GM15510 (cell line): ENCODE results near the gene FRMD3.

Experiments
- POLR2A ChIP-seq: IDR thresholded peaks from 3 replicates; pipeline ENCODE4 v1.6.1; 2011; ENCODE audit warnings: borderline replicate concordance; ENCODE audit not compliant: insufficient read length; ENCODE audit errors: extremely low read depth

Gene FRMD3

GRCh38 chr9:83471241-83471640, 67.0 kb downstream of the FRMD3 start:
- no peak for TF ChIP-seq POLR2A

DNA sequence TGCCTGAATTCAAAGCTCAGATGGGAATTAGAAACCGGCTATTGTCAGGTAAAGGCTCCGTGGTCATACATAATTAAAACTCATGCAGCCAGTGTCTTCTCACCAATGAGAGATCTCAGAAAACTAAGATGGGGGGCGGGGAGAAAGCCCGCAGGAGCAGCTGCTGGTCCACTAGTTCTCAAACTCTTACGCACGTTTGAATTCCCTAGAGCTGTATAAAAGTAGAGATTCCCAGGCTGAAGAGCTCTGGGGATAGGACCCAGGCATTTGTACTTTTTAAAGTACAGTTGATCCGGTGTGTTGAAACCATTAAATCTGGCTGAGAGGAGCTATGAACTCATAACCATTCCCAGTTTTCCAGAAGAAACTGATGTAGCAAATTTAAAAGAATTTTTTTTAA, 68.5 kb downstream of the FRMD3 start:
- no peak for TF ChIP-seq POLR2A

- TF ChIP-seq POLR2A, result no peak
Measured at GRCh38 chr9:83468821-83469220, 69.4 kb downstream of the FRMD3 start.

DNA sequence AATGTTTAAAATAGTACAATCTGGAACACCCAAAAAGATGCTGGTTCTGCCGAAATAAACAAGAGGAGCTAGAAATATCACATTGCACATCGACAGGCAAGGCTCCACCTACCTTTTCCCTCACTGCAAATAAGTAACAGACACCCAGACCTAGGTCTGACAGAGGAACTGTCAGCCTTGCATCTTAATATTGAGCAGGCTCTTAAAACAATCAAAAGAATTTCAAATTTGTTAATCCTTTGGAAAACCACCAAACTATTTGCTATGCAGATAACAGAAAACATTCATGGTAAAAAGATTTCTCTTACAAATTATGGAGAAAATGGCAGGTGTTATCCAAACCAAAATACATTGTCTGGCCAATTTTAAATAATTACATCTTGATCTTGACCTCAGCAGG, 71.3 kb downstream of the FRMD3 start:
- no peak for TF ChIP-seq POLR2A

DNA sequence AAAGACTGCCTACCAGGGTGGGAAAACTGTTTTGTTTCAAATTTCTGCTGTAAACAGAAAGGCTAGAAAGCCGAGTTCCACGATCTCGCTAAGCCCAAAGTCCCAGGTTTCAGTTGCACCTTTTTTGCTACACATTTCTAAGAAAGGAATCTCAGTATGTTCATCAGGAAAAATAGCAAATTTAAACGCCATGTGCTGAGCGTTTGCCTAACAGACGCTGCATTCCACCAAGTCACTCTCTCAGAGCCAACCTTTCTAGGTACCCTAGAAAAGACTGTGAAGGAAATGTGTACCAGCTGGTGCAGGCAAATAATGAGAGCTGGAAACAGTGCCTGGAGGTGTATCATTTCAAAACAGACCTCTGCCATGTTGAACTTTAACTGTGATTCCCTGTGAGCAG, 71.8 kb downstream of the FRMD3 start:
- TF ChIP-seq POLR2A, result no peak

DNA sequence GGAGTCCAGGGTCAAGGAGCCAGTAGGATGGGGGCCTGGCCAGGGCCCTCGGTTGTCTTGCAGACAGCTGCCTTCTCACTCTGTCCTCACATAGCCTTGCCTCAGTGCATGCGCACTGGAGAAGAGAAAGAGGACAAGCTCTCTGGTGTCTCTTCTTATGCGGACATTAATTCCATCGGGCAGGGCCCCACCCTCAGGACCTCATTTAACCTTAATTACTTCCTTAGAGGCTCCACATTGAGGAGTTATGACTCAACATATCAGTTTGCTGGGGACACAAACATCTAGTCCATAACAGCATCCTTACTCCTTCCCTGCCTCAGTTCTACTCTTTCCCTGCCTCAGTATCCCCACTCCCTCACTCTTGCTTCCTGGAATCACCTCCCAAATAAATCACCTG, 78.4 kb downstream of the FRMD3 start:
- TF ChIP-seq POLR2A, result no peak

DNA sequence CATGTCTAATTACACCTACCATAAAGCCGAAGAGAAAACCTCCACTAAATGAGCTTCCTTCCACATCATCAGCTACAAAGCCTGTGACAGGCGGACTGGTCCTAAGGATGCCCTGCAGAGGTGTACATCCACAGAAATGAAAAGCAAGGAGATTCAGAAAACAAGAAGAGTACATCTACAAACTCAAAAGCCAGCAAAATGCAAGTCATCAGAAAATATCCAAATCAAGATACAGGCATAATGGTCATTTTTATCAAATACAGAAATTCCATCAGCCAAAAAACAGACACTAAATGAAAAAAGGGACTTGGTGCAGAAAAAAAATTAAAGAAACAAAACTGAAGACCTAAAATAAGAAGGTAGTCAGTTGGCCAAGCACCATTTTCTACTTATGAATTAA, 79.7 kb downstream of the FRMD3 start:
- TF ChIP-seq POLR2A, result no peak

DNA sequence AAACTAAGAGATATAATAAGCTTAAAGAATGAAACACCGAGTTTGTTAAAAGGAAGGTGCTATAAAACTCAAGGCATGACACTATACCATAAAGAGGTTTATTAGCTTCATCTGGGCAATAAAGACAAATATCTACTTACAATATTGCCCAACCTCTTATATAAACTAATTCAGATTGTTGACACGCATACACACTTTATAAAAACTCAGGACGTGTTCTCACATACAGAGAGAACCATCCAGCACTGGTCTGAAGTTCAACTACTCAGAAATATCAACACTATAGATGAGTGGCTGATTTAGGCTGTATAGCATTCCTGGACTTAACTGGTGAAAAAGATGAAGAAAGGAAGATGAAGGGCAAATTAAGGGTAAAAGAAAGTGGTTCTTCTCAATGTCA, 81.2 kb downstream of the FRMD3 start:
- no peak for TF ChIP-seq POLR2A

- TF ChIP-seq POLR2A, result no peak
Measured at GRCh38 chr9:83456226-83456625, 82.0 kb downstream of the FRMD3 start.

GRCh38 chr9:83454076-83454475, 84.1 kb downstream of the FRMD3 start:
- TF ChIP-seq POLR2A, result no peak

GRCh38 chr9:83451308-83451707, 86.9 kb downstream of the FRMD3 start:
- no peak for TF ChIP-seq POLR2A

DNA sequence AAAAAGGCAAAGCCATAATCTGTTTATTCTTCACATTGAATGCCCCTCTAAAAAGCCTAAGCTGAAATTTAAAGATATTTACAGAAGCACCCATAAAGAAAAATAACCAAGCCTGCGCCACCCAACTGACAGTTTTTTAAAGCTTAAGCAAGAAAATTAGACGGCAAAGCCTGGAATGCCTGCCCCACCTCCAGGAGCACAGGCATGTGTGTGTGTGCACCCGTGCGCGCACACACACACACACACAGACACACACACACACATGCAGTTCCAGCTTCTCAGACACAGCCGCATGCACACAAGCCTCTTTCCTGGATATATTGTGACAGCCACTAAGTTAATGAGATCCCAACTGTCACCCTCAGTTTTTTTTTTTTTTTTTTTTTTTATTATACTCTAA, 88.2 kb downstream of the FRMD3 start:
- no peak for TF ChIP-seq POLR2A

GRCh38 chr9:83449166-83449565, 89.0 kb downstream of the FRMD3 start:
- no peak for TF ChIP-seq POLR2A

GRCh38 chr9:83448626-83449025, 89.6 kb downstream of the FRMD3 start:
- no peak for TF ChIP-seq POLR2A

DNA sequence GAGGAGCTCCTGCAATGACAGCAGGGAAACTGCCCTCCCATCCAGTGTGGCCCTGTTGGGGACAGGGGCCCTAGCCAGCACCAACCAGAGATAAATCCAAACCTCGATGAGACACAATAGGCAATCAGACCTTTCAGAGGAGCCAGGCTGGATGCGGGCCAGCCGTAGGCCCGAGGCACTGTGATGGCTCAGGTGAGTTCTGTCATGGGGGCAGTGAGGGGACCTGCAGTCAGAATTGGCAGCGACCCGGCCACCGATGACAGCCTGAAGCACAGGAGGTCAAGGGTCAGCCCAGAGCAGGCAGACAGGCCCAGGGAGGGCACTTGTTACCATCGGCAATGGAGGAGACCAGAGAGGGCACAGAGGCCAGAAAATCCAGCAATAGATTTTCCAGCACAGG, 90.8 kb downstream of the FRMD3 start:
- TF ChIP-seq POLR2A, result no peak

DNA sequence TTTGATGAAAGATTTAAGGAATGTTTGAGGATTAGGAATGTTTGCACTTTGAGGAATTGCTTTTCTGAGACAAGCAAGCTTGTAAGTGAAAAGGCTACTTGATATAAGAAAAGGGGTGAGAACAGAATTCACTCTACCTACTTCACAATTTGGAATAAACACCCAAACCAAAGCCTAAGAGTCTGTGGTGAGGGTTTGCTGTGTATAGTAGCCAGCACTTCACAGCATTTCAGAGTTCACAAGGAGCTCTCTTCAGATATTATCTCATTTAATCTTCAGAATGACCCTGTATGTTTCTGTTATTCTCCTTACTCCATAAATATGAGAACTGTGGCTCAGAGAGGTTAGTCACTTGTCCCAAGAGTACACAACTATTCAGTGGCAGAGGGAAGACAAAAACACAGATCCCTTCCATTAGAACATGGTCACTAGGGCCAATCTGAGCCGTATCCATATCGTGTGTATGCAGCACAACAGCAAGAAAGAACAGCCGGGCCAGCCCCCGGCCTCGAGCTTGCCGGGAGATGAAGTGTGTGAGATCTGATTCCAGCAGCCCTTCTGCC, 92.4 kb downstream of the FRMD3 start:
- TF ChIP-seq POLR2A, result no peak

- no peak for TF ChIP-seq POLR2A
Measured at GRCh38 chr9:83444110-83444509, 94.1 kb downstream of the FRMD3 start.
